Measurements from ENCODE around the gene BAIAP2L2. TPM values are rescaled to one million over a fixed set of nuclear protein-coding genes. Genes with fewer than 3 reads are reported as not detected.

The BAIAP2L2 gene, protein sequence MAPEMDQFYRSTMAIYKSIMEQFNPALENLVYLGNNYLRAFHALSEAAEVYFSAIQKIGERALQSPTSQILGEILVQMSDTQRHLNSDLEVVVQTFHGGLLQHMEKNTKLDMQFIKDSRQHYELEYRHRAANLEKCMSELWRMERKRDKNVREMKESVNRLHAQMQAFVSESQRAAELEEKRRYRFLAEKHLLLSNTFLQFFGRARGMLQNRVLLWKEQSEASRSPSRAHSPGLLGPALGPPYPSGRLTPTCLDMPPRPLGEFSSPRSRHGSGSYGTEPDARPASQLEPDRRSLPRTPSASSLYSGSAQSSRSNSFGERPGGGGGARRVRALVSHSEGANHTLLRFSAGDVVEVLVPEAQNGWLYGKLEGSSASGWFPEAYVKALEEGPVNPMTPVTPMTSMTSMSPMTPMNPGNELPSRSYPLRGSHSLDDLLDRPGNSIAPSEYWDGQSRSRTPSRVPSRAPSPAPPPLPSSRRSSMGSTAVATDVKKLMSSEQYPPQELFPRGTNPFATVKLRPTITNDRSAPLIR
- total RNA-seq, result 27.3 and 38.6 TPM in 2 replicates

DNA sequence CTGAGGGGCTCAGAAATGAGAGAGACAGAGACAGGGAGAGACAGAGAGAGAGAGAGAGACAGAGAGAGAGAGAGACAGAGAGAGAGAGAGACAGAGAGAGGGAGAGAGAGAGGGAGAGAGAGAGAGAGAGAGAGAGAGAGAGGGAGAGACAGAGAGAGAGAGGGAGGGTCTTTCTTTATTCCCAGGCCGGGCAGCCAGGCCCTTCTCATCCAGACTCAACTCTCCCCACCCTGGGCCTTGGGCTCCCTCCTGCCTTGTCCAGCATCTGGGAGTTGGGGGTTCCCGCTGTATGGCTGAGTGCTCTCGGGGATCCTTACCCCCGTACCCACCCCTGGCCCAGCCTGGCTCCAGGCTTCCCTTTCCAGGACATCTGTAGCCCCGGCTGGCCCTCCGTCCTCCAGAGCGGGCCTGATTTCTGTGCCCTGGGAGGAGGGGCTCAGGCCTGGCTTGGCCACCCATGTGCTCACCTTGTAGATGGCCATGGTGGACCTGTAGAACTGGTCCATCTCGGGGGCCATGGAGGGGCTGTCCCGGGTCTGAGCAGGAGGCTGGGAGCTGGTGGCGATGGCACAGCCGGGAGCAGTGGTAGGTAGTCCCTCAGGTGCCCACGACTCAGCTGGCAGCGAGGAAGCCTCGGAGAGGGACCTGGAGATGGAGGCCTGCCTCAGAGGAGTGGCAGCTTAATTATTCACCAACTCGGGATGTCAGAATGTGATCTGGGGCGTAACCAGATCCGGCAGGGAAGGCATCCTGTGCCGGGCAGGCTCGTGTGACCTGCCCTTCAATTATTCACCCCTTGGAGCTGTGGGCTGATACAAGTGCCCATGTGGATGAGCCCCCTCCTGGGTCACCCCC is at the start of gene BAIAP2L2:
Gene BAIAP2L2 (minus strand): TSS at position 677 of the 855 bp plus-strand sequence. CDS start 159 bp downstream, at position 518.

DNA sequence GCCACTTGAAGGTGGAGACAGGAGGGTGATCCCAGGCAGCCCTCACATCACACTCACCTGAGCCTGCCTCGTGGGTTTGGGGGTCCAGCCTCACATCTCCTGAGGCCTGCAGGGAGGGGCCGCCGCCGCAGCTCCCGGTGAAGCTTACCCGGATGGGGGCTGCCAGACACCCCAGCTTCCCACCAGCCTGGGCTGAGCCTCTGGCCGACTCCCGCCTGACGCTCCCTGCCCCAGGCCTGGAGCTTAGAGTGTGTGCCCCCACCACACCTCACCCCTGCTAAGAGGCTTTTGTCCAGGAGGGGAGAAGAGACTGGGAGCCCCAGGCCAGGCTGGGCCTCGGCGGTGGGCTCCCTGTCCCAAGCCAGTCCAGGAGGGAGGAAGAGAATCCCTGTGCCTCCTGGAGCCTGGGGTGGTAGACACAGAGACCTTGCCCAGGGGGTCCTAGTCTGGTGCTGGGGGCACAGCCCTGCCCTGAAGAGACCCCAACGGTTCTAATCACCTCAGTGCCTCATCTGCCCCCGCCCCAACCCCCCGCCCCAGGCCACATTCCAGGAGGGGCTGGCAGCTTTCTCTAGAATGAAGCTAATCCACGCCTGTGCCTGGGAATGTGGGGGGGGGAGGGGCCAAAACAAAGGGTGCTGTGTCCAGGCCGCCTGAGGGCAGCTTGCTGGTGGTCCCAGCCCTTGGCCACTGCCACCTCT is 26.4 kb downstream of the BAIAP2L2 start, which contains the start of gene SLC16A8:
Gene SLC16A8 (minus strand): TSS at position 254 of the 701 bp plus-strand sequence. CDS start 1,311 bp downstream, outside the sequence.

DNA sequence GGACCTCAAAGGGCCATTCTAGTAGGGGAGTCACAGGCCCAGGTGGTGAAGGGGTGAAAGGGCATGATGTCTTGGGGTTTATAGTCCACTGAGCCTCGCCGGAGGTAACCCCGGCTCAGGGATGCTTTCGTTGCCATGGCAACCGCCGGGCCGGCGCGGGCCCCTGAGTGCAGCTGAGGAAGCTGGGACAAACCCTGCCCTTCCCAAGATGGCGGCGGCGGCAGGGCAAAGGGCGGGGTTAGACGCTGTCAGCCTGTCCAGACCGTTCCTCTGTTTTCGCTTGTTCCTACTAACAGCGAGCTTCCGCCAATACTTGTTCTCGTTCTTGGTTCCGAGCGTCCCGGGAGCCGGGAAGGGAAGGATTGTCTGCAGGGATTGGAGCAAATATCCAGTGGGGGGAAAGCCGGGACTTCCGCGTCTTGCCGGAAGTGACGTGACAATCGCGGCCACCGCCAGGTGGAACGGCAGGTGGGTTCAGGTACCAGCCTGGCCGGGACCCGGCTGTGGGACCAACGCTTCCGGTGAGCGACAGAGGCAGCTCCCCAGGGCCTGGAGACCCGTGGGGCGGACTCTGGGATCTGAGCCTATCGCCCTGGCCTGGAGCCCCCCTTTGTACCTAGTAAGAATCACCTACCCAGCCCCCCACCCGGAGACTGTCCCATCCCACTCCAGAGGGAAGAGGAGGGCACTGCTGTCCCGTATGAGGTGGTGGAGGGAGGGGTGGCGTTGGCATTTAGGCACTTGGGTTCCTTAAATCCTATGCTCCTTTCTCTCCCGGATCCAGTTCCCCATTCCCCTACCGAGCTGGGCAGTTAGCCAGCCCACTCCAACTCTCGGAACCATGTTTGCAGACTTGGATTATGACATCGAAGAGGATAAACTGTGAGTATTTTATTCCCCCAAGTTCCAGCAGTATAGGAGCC is 53.3 kb downstream of the BAIAP2L2 start, which contains the start of gene PICK1:
Gene PICK1 (plus strand): TSS at position 436 of the 923 bp plus-strand sequence. CDS start 406 bp downstream, at position 842.

Other genes starting within 250 kb of the BAIAP2L2 start
- 22.8 and 31.4 TPM in 2 replicates for gene MICALL1, start 204.4 kb downstream of the BAIAP2L2 start, total RNA-seq
- gene C22orf23, start 157.1 kb downstream of the BAIAP2L2 start, total RNA-seq, result under 0.01 and 0.89 TPM in 2 replicates
- 67.3 and 114 TPM in 2 replicates for gene POLR2F, start 157.0 kb downstream of the BAIAP2L2 start, total RNA-seq
- gene SOX10, start 126.1 kb downstream of the BAIAP2L2 start, total RNA-seq, result not detected in 2 replicates
- 11.8 and 17.7 TPM in 2 replicates for gene PICK1, start 53.3 kb downstream of the BAIAP2L2 start, total RNA-seq
- gene SLC16A8, start 26.5 kb downstream of the BAIAP2L2 start, total RNA-seq, result 0.29 TPM in 1 of 2 replicates, not detected in the other
- 11.0 and 11.3 TPM in 2 replicates for gene PLA2G6, start 71.1 kb upstream of the BAIAP2L2 start, total RNA-seq
- gene MAFF, start 91.3 kb upstream of the BAIAP2L2 start, total RNA-seq, result 25.9 and 26.2 TPM in 2 replicates
- 51.0 and 54.4 TPM in 2 replicates for gene TMEM184B, start 162.3 kb upstream of the BAIAP2L2 start, total RNA-seq
- 116 and 152 TPM in 2 replicates for gene CSNK1E, start 206.7 kb upstream of the BAIAP2L2 start, total RNA-seq